Endothelial cell of umbilical vein (primary cell): Measurements from ENCODE around the gene SOX11. TPM values are rescaled to one million over a fixed set of nuclear protein-coding genes. Genes with fewer than 3 reads are reported as not detected.
"Not testable (repeated sequence)": the region's sequence is repeated elsewhere in the genome, so short reads cannot be mapped to it uniquely, and the experiment has no call there.

Source experiments
- Bru-seq: library from RNA; stranded (reverse); fragments of 400-500 nt; gene quantifications from one replicate; lab custom pipeline; 2021; lab: Mats Ljungman, UMichigan
- BruChase-seq, 2 experiments: library from RNA; stranded (reverse); fragments of 400-500 nt; gene quantifications; one replicate each; lab custom pipeline; 2021; lab: Mats Ljungman, UMichigan
- BruUV-seq: library from RNA; stranded (reverse); fragments of 400-500 nt; replicated peaks from 2 replicates; lab custom pipeline; 2021; lab: Mats Ljungman, UMichigan
- CTCF ChIA-PET: fragments of 300-600, 350-600 bp; sonication (Branson Sonifier 250); formaldehyde crosslinking; loops from one replicate; lab custom pipeline; 2021; ENCODE audit warnings: antibody characterized with exemption, inconsistent platforms; lab: Charles Lee
- POLR2A ChIA-PET: fragments of 300-600, 350-600 bp; sonication (Branson Sonifier 250); formaldehyde crosslinking; loops from one replicate; lab custom pipeline; 2021; ENCODE audit warnings: antibody characterized with exemption, inconsistent platforms; lab: Charles Lee
- DNase-seq: peaks from one replicate; pipeline ENCODE4 v3.0.0-alpha.2; 2011; ENCODE audit warnings: low read depth, low spot score
- FAIRE-seq: peaks from 2 replicates; lab custom pipeline; 2011; peaks lifted over from hg19 to GRCh38; lab: Jason Lieb, UNC
- H2AFZ ChIP-seq: 2 replicates; pipeline ENCODE4 v1.6.0; 2012; ENCODE audit warnings: low read depth, low read length, control low read depth, inconsistent platforms
- H3K27ac ChIP-seq: 2 replicates; pipeline ENCODE4 v1.5.1; 2011; ENCODE audit warnings: low read depth, mild to moderate bottlenecking, control low read depth, low read length, moderate library complexity; ENCODE audit not compliant: insufficient read depth
- H3K27me3 ChIP-seq, 2 experiments: 2 replicates each; pipeline versions ENCODE4 v1.6.0 to v1.6.1; 2011; ENCODE audit warnings: low read length in 2 of 2, mixed read lengths in 1 of 2; ENCODE audit not compliant: control insufficient read depth in 2 of 2, insufficient read depth in 2 of 2
- H3K36me3 ChIP-seq, 2 experiments: 2 replicates in 1 of 2; 3 replicates in 1 of 2; pipeline ENCODE4 v1.5.1; 2011; ENCODE audit warnings: low read length in 2 of 2, mild to moderate bottlenecking in 1 of 2, moderate library complexity in 1 of 2; ENCODE audit not compliant: control insufficient read depth in 2 of 2, insufficient read depth in 2 of 2; ENCODE audit errors: extremely low read depth in 1 of 2
- H3K4me1 ChIP-seq: 3 replicates; pipeline ENCODE4 v1.5.1; 2011; ENCODE audit warnings: mild to moderate bottlenecking, low read length; ENCODE audit not compliant: control insufficient read depth, insufficient read depth; ENCODE audit errors: extremely low read depth
- H3K4me2 ChIP-seq: 2 replicates; pipeline ENCODE4 v1.6.1; 2011; ENCODE audit warnings: low read length, control low read depth, mixed read lengths; ENCODE audit not compliant: insufficient read depth
- H3K4me3 ChIP-seq, 3 experiments: fragments of 200-600 bp in 1 of 3; sonication (generic), shearing (Covaris generic) in 1 of 3; replicated peaks in 1 of 3; 2 replicates each; pipeline ENCODE4 v1.5.1; 2011 to 2016; ENCODE audit warnings: control low read depth in 3 of 3, low read length in 3 of 3, mild to moderate bottlenecking in 2 of 3, inconsistent platforms in 1 of 3, low read depth in 1 of 3, moderate library complexity in 1 of 3; ENCODE audit not compliant: insufficient read depth in 1 of 3
- H3K79me2 ChIP-seq: 2 replicates; pipeline ENCODE4 v1.6.0; 2012; ENCODE audit warnings: low read length, inconsistent platforms; ENCODE audit not compliant: control insufficient read depth, insufficient read depth
- H3K9ac ChIP-seq: replicated peaks from 2 replicates; pipeline ENCODE3; 2011; ENCODE audit warnings: low read length, control low read depth; ENCODE audit not compliant: insufficient read depth; ENCODE audit errors: extremely low read depth
- H3K9me1 ChIP-seq: replicated peaks from 3 replicates; pipeline ENCODE4 v1.6.0; 2011; ENCODE audit warnings: mild to moderate bottlenecking, low read length; ENCODE audit not compliant: control insufficient read depth, insufficient read depth; ENCODE audit errors: extremely low read depth
- H3K9me3 ChIP-seq: replicated peaks from 2 replicates; pipeline ENCODE4 v1.5.1; 2012; ENCODE audit warnings: low read length, inconsistent platforms; ENCODE audit not compliant: control insufficient read depth, insufficient read depth
- H4K20me1 ChIP-seq: replicated peaks from 2 replicates; pipeline ENCODE3; 2011; ENCODE audit warnings: mild to moderate bottlenecking, low read length; ENCODE audit not compliant: control insufficient read depth, insufficient read depth; ENCODE audit errors: extremely low read depth
- CTCF ChIP-seq, 2 donors: IDR thresholded peaks; 1 replicate in 1 of 2; 2 replicates in 1 of 2; pipeline ENCODE4 v1.5.1; 2011; ENCODE audit warnings: low read length in 2 of 2, mild to moderate bottlenecking in 2 of 2, moderate library complexity in 2 of 2, control low read depth in 1 of 2, inconsistent platforms in 1 of 2, low read depth in 1 of 2; ENCODE audit not compliant: insufficient read depth in 1 of 2; ENCODE audit errors: extremely low read depth in 1 of 2
- dilution Hi-C: fragments of 300-500 bp; cut with MboI; formaldehyde crosslinking; loops from one replicate; pipeline ENCODE4 v1.15.0; 2019; ENCODE audit warnings: low sequenced_read_pairs; ENCODE audit not compliant: extremely low pct_ligation_motif_present
- intact Hi-C: fragments of 100-400 bp; cut with micrococcal nuclease; formaldehyde crosslinking; loops from one replicate; pipeline ENCODE4 v1.10.0; 2022
- long read RNA-seq: library from polyadenylated mRNA; stranded (forward); transcript quantifications from one replicate; pipeline ENCODE4 v2.0.0, GENCODE V29; 2021
- polyA minus RNA-seq, 3 experiments: library from RNA; depleted of rRNA, polyadenylated mRNA; stranded (reverse); fragments of >200 nt; gene quantifications; 1 replicate in 1 of 3; 2 replicates in 2 of 3; pipeline ENCODE4 v1.2.3, GENCODE V29; 2011
- polyA plus RNA-seq, 4 experiments: library from polyadenylated mRNA; depleted of rRNA in 3 of 4; stranded (reverse) in 3 of 4; unstranded in 1 of 4; fragments of >200 nt; gene quantifications; 2 replicates each; pipeline versions ENCODE4 v1.2.1 to v1.2.3, GENCODE V29; 2011 to 2012; ENCODE audit warnings: missing spikeins in 1 of 4
- total RNA-seq: library from RNA; stranded (reverse); gene quantifications from 2 replicates; pipeline ENCODE4 v1.2.3, GENCODE V29; 2021

Gene SOX11
- total RNA-seq, result not detected in 2 replicates
- not detected in 2 replicates for polyA plus RNA-seq
- not detected in 2 replicates for polyA plus RNA-seq (2011; cell fraction: cytosol; rRNA removed)
- polyA plus RNA-seq (2011; cell fraction: nucleus; rRNA removed), result not detected in 2 replicates
- not detected in 2 replicates for polyA plus RNA-seq (2012)
- not detected in 2 replicates for polyA minus RNA-seq
- not detected for polyA minus RNA-seq (2011; cell fraction: cytosol; rRNA and poly(A)+ RNA removed)
- not detected in 2 replicates for polyA minus RNA-seq (2011; cell fraction: nucleus; rRNA and poly(A)+ RNA removed)
- not detected for Bru-seq, nascent RNA
- not detected for BruChase-seq, experiment 1, labeled RNA remaining after a 6-hour chase
- BruChase-seq, experiment 2, labeled RNA remaining after a 2-hour chase, result not detected
- long read RNA-seq, result 0 reads

DNA sequence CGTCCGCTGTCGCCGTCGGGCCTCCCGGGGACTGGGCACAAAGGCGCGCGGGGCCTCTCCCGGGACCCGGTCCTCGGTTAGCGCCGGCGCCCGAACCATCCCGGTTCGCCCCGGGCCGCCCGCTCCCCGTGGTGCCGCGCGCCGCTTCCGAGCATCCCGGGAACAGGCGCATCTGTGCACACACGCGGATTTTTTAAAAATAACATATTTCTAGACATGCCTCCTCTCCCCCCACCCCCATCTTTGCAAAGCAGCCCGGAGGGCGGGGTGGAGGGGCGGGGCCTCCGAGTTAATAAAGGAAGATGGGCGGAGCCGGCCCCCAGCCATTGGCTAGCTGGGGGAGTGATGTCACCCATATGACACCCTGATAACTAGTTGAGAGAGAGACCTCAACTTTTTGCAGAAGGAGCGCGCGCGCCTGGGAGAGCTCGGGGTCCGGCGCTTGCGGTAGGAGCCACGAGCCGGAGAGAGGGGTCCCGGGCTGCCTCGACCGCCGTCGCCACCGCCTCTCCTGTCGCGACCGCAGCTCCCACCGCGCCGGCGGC is at the start of gene SOX11:
Gene SOX11 (plus strand): TSS at position 400 of the 545 bp plus-strand sequence. CDS start 338 bp downstream, outside the sequence.
- Histone ChIP-seq H2AFZ (no peak within 1 kb of the TSS), H3K36me3 (no peaks in the 10 kb centered on the region), H3K9ac (no peak within 1 kb of the TSS), H3K9me3 (no peaks in the 10 kb centered on the region), H3K79me2 (no peaks in the 10 kb centered on the region), H3K4me3 (no peak within 1 kb of the TSS), H3K4me1 (no peaks in the 10 kb centered on the region), H3K27me3 (peaks cover 24 to 54% of the 10 kb centered on the region in 2 experiments), H4K20me1 (no peaks in the 10 kb centered on the region), H3K27ac (no peak within 1 kb of the TSS), H3K9me1 (no peaks in the 10 kb centered on the region), H3K4me2 (no peak within 1 kb of the TSS)
- intact Hi-C loops, result no loop called here
- POLR2A ChIA-PET, result no interaction called here
- FAIRE-seq (no peak), DNase-seq (no peak)
- no peak for TF ChIP-seq CTCF (IDR thresholded peaks at IDR 0.05; ENCODE audit: extremely low read depth in 1 of 2, insufficient read depth in 1 of 2, low read depth in 1 of 2, low read length in 2 of 2)
- dilution Hi-C loops, result no loop called here
- CTCF ChIA-PET, result no interaction called here
- no TSS peak for BruUV-seq

DNA sequence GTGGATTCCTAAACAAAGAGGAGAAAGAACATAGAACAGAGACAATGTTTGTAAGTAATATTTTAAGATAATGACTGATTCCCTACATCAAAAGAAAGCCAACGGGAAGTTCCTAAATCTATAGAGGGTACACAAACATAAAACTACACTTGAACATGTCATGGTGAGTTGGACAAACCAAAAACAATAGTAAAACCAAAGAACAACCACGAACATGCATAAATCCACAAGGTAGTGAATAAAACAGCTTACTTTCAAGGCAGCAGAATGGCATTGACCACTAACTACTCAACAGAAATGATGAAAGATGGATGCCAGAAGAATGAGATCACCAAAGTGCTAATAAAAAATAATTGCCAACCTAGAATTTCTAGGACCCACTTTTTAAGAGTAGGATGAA is 39.5 kb upstream of the SOX11 start:
- BruUV-seq, result not testable (repeated sequence)

GRCh38 chr2:5653756-5654155 is 38.4 kb upstream of the SOX11 start:
- FAIRE-seq, H3K9me1 ChIP-seq, H3K36me3 ChIP-seq, H4K20me1 ChIP-seq, H3K79me2 ChIP-seq, CTCF ChIA-PET, H3K4me1 ChIP-seq, H3K27ac ChIP-seq, dilution Hi-C loops, DNase-seq, H2AFZ ChIP-seq, H3K4me2 ChIP-seq, H3K9me3 ChIP-seq, POLR2A ChIA-PET, H3K27me3 ChIP-seq, BruUV-seq, H3K4me3 ChIP-seq, H3K9ac ChIP-seq, intact Hi-C loops: not testable (repeated sequence)

More for the DNA sequence above, 39.5 kb upstream of the SOX11 start:
- H4K20me1 ChIP-seq, POLR2A ChIA-PET, H3K4me3 ChIP-seq, H3K4me1 ChIP-seq, H3K27ac ChIP-seq, dilution Hi-C loops, H3K9ac ChIP-seq, H2AFZ ChIP-seq, intact Hi-C loops, CTCF ChIA-PET, FAIRE-seq, H3K9me3 ChIP-seq, H3K9me1 ChIP-seq, DNase-seq, H3K4me2 ChIP-seq, H3K27me3 ChIP-seq, H3K36me3 ChIP-seq, H3K79me2 ChIP-seq: not testable (repeated sequence)
